Measurements from ENCODE around the gene RNF11. TPM values are rescaled to one million over a fixed set of nuclear protein-coding genes. Genes with fewer than 3 reads are reported as not detected.

The RNF11 gene
- total RNA-seq, 4 donors from 2014 or later = 70.6 to 110 (median 82.8) TPM

GRCh38 chr1:51265618-51266017, 29.5 kb downstream of the RNF11 start:
- WGBS, 2 donors = 78 to 84% methylated on average over 4 of the region's 4 CpGs
- no peak overlapping the region for H3K4me3 ChIP-seq
- TF ChIP-seq CTCF (IDR thresholded peaks at IDR 0.05) = no peak
- TF ChIP-seq POLR2A (IDR thresholded peaks at IDR 0.05) = no peak
- peaks cover 0 to 82% (median 38%) of the 10 kb centered on the region in 3 donors for H3K4me1 ChIP-seq
- no peaks in the 10 kb centered on the region for H3K9me3 ChIP-seq
- intact Hi-C loops (cut with DNase I) = no loop called here
- peaks cover 0 to 11% (median 0%) of the 10 kb centered on the region in 3 donors for H3K36me3 ChIP-seq
- no peaks in the 10 kb centered on the region for H3K27me3 ChIP-seq
- H3K27ac ChIP-seq = no peak overlapping the region
- no peak for DNase-seq

- intact Hi-C loops (cut with DNase I) = no loop called here
- Histone ChIP-seq H3K27me3 (no peaks in the 10 kb centered on the region), H3K27ac (no peak overlapping the region), H3K36me3 (peaks cover 0 to 17% (median 0%) of the 10 kb centered on the region in 3 donors), H3K4me3 (no peak overlapping the region), H3K9me3 (no peaks in the 10 kb centered on the region), H3K4me1 (peaks cover 0 to 81% (median 35%) of the 10 kb centered on the region in 3 donors)
- no peak for DNase-seq
- TF ChIP-seq POLR2A (IDR thresholded peaks at IDR 0.05) (no peak), CTCF (IDR thresholded peaks at IDR 0.05) (no peak)
- WGBS, 2 donors = 89 to 100% methylated on average over 2 of the region's 2 CpGs
These were observed 30.1 kb downstream of the RNF11 start for GRCh38 chr1:51266181-51266580.

- Histone ChIP-seq H3K4me3 (no peak overlapping the region), H3K27ac (no peak overlapping the region), H3K4me1 (peaks cover 0 to 74% (median 28%) of the 10 kb centered on the region in 3 donors), H3K9me3 (no peaks in the 10 kb centered on the region), H3K27me3 (no peaks in the 10 kb centered on the region), H3K36me3 (peaks cover 0 to 23% (median 0%) of the 10 kb centered on the region in 3 donors)
- WGBS, 2 donors = 96 to 100% methylated on average over 4 of the region's 4 CpGs
- intact Hi-C loops (cut with DNase I) = no loop called here
- no peak for DNase-seq
- no peak for TF ChIP-seq POLR2A (IDR thresholded peaks at IDR 0.05)
- no peak for TF ChIP-seq CTCF (IDR thresholded peaks at IDR 0.05)
These were observed 30.7 kb downstream of the RNF11 start for GRCh38 chr1:51266791-51267190.

GRCh38 chr1:51268634-51269033, 32.6 kb downstream of the RNF11 start:
- H3K4me1 ChIP-seq = peaks cover 0 to 58% (median 21%) of the 10 kb centered on the region in 3 donors
- no peak overlapping the region for H3K27ac ChIP-seq
- H3K4me3 ChIP-seq = no peak overlapping the region
- H3K27me3 ChIP-seq = no peaks in the 10 kb centered on the region
- TF ChIP-seq POLR2A (IDR thresholded peaks at IDR 0.05) = no peak
- no peak for TF ChIP-seq CTCF (IDR thresholded peaks at IDR 0.05)
- no peaks in the 10 kb centered on the region for H3K9me3 ChIP-seq
- no peak for DNase-seq
- WGBS, 2 donors = 54 to 71% methylated on average over 2 of the region's 2 CpGs
- intact Hi-C loops (cut with DNase I) = no loop called here
- peaks cover 0 to 36% (median 0%) of the 10 kb centered on the region in 3 donors for H3K36me3 ChIP-seq

- no peak overlapping the region for H3K27ac ChIP-seq
- no peaks in the 10 kb centered on the region for H3K27me3 ChIP-seq
- H3K9me3 ChIP-seq = no peaks in the 10 kb centered on the region
- H3K4me1 ChIP-seq = peaks cover 0 to 37% (median 6%) of the 10 kb centered on the region in 3 donors
- intact Hi-C loops (cut with DNase I) = no loop called here
- peaks cover 0 to 55% (median 0%) of the 10 kb centered on the region in 3 donors for H3K36me3 ChIP-seq
- H3K4me3 ChIP-seq = no peak overlapping the region
- TF ChIP-seq POLR2A (IDR thresholded peaks at IDR 0.05) (no peak), CTCF (IDR thresholded peaks at IDR 0.05) (no peak)
- DNase-seq = no peak
These were observed 34.7 kb downstream of the RNF11 start for GRCh38 chr1:51270751-51271150.

Measured in esophagus squamous epithelium (tissue), 5 donors.